ENCODE results near the gene JUNB.

DNA sequence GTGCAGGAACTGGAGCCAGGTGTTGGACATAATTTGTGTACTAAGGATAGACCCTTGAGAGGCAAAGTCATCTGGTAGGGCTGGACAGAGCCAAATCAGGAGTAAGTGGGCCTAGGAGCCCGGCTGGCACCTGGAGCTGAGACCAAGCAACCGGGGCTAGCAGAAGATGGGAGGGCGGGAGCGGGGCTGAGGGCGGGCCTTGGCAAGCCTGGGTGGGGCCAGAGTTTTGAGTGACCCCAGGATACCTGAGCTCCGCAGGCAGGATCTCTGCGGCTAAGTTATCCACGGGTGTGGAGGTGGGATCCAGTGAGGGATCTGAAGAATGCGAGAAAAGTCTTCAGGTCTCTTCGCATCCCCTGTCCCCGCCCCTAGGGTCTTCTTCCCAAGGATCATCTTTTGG, 24.1 kb upstream of the JUNB start:
- TF ChIP-seq ZFP3 (CRISPR knock-in tag; IDR thresholded peaks at IDR 0.05) (no peak), ISL1 (CRISPR knock-in tag; IDR thresholded peaks at IDR 0.05) (no peak), GLIS3 (CRISPR knock-in tag; IDR thresholded peaks at IDR 0.05) (no peak), CREB5 (CRISPR knock-in tag; IDR thresholded peaks at IDR 0.05; ENCODE audit: low read depth) (no peak), ZFP30 (CRISPR knock-in tag; IDR thresholded peaks at IDR 0.05) (no peak), PATZ1 (CRISPR knock-in tag; IDR thresholded peaks at IDR 0.05; ENCODE audit: borderline replicate concordance) (no peak)
